GM18499 (cell line): Measurements from ENCODE around the gene ART5.
"Not testable (repeated sequence)": the region's sequence is repeated elsewhere in the genome, so short reads cannot be mapped to it uniquely, and the experiment has no call there.

Experiments used
- ATAC-seq: cut with Tn5 transposase; IDR thresholded peaks from one replicate; pipeline ENCODE4 v1.9.1; 2021; ENCODE audit warnings: moderate number of reproducible peaks; ENCODE audit not compliant: insufficient read depth, unreplicated experiment

Gene ART5

GRCh38 chr11:3659595-3660515, 18.1 kb upstream of the ART5 start:
- ATAC-seq: no peak

- ATAC-seq: no peak
These were observed 16.5 kb upstream of the ART5 start for GRCh38 chr11:3658252-3658651.

GRCh38 chr11:3657331-3657730, 15.5 kb upstream of the ART5 start:
- not testable (repeated sequence) for ATAC-seq

- no peak for ATAC-seq
These were observed 13.8 kb upstream of the ART5 start for GRCh38 chr11:3655547-3655946.

GRCh38 chr11:3652514-3652913, 10.7 kb upstream of the ART5 start:
- ATAC-seq: not testable (repeated sequence)

- not testable (repeated sequence) for ATAC-seq
These were observed 7.6 kb upstream of the ART5 start for GRCh38 chr11:3649374-3649773.

- not testable (repeated sequence) for ATAC-seq
These were observed 7.1 kb upstream of the ART5 start for GRCh38 chr11:3648843-3649242.

GRCh38 chr11:3645552-3645951, 3.8 kb upstream of the ART5 start:
- no peak for ATAC-seq

- ATAC-seq: no peak
These were observed 3.0 kb upstream of the ART5 start, which contains the start of gene ART1 for GRCh38 chr11:3644817-3645235. TSS of gene ART1 (plus strand) at chr11:3645128. CDS start at chr11:3659214, 14,086 bp downstream.

- not testable (repeated sequence) for ATAC-seq
These were observed 1.3 kb upstream of the ART5 start for GRCh38 chr11:3643102-3643546.

GRCh38 chr11:3642071-3642951, 519 bp upstream of the ART5 start:
- no peak for ATAC-seq

GRCh38 chr11:3641191-3641590, 601 bp downstream of the ART5 start:
- ATAC-seq: no peak

- no peak for ATAC-seq
These were observed 2.0 kb downstream of the ART5 start for GRCh38 chr11:3639841-3640240.

GRCh38 chr11:3638513-3638912, 3.3 kb downstream of the ART5 start:
- ATAC-seq: no peak

GRCh38 chr11:3637201-3637600, 4.6 kb downstream of the ART5 start:
- no peak for ATAC-seq

- no peak for ATAC-seq
These were observed 6.0 kb downstream of the ART5 start for GRCh38 chr11:3635641-3636375.

- ATAC-seq: no peak
These were observed 9.6 kb downstream of the ART5 start for GRCh38 chr11:3632070-3632660.

- no peak for ATAC-seq
These were observed 10.5 kb downstream of the ART5 start for GRCh38 chr11:3631331-3631730.

GRCh38 chr11:3627291-3627690, 14.5 kb downstream of the ART5 start:
- no peak for ATAC-seq
